H1 (cell line): ENCODE results near the gene SS18L1.

Experiments
- BRCA1 ChIP-seq: IDR thresholded peaks from 2 replicates; pipeline ENCODE4 v1.6.1; 2012; ENCODE audit warnings: low read depth, low read length, improper control_type of control experiment
- CEBPB ChIP-seq: IDR thresholded peaks from 2 replicates; pipeline ENCODE4 v1.6.1; 2012; ENCODE audit warnings: low read depth, low read length
- EZH2 ChIP-seq: fragments of 200-600 bp; sonication (generic); IDR thresholded peaks from 2 replicates; pipeline ENCODE4 v1.7.1; 2012; ENCODE audit warnings: low read depth, mild to moderate bottlenecking, moderate library complexity, low read length, inconsistent platforms; ENCODE audit not compliant: severe bottlenecking
- JUND ChIP-seq: IDR thresholded peaks from 2 replicates; pipeline ENCODE4 v1.6.1; 2011; ENCODE audit warnings: mild to moderate bottlenecking, improper control_type of control experiment, low read length
- NANOG ChIP-seq: IDR thresholded peaks from 2 replicates; pipeline ENCODE4 v1.6.1; 2011; ENCODE audit warnings: low read length, low read depth, mild to moderate bottlenecking, inconsistent platforms; ENCODE audit not compliant: insufficient read depth, poor library complexity, severe bottlenecking
- POLR2A ChIP-seq, 2 experiments: IDR thresholded peaks; 1 replicate in 1 of 2; 2 replicates in 1 of 2; pipeline ENCODE4 v1.6.1; 2011; ENCODE audit warnings: low read depth in 2 of 2, low read length in 2 of 2, mild to moderate bottlenecking in 2 of 2; ENCODE audit errors: control extremely low read depth in 1 of 2
- POLR2AphosphoS5 ChIP-seq: IDR thresholded peaks from 2 replicates; pipeline ENCODE4 v1.6.1; 2011; ENCODE audit warnings: low read depth, low read length
- RAD21 ChIP-seq, 2 experiments: IDR thresholded peaks in 1 of 2; conservative IDR thresholded peaks in 1 of 2; 2 replicates each; pipeline ENCODE4 v1.6.1; 2011; ENCODE audit warnings: low read depth in 2 of 2, low read length in 2 of 2, improper control_type of control experiment in 1 of 2, inconsistent platforms in 1 of 2, mild to moderate bottlenecking in 1 of 2, moderate library complexity in 1 of 2
- RBBP5 ChIP-seq: IDR thresholded peaks from 2 replicates; pipeline ENCODE4 v1.7.1; 2012; ENCODE audit warnings: low read depth, mild to moderate bottlenecking, inconsistent platforms, low read length, moderate library complexity, borderline replicate concordance
- RXRA ChIP-seq: IDR thresholded peaks from 2 replicates; pipeline ENCODE4 v1.6.1; 2011; ENCODE audit warnings: low read depth, mild to moderate bottlenecking, low read length, moderate library complexity; ENCODE audit not compliant: insufficient read depth
- SIRT6 ChIP-seq: IDR thresholded peaks from one replicate; pipeline ENCODE4 v1.7.1; 2012; ENCODE audit warnings: low read length, inconsistent platforms
- TF ChIP-seq, protein P1 (sequence below), 3 experiments: IDR thresholded peaks; 1 replicate in 2 of 3; 2 replicates in 1 of 3; pipeline versions ENCODE4 v1.5.1 to v1.6.1; 2011; ENCODE audit warnings: low read length in 3 of 3, mild to moderate bottlenecking in 3 of 3, inconsistent platforms in 2 of 3, low read depth in 1 of 3, moderate library complexity in 1 of 3; ENCODE audit not compliant: insufficient read depth in 1 of 3; ENCODE audit errors: control extremely low read depth in 1 of 3

DNA sequence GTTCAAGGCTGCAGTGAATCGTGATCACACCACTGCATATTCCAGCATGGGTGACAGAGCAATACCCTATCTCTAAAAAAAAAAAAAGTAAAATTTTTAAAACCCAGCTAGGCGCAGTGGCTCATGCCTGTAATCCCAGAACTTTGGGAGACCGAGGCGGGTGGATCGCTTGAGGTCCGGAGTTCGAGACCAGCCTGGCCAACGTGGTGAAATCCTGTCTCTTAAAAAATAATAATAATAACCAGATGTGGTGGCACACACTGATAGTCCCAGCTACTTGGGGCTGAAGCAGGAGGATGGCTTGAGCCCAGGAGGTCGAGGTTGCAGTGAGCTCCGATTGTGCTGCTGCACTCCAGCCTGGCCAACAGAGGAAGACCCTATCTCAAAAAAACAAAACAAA, 52.7 kb downstream of the SS18L1 start:
- TF ChIP-seq RXRA (no peak), EZH2 (no peak), SIRT6 (no peak), RBBP5 (no peak), POLR2A (IDR thresholded peaks at IDR 0.05; ENCODE audit: control extremely low read depth in 1 of 2, low read depth in 2 of 2, low read length in 2 of 2) (no peak), POLR2AphosphoS5 (no peak), CEBPB (no peak), BRCA1 (no peak), NANOG (no peak), JUND (no peak), RAD21 (IDR thresholded peaks at IDR 0.05 in 1 of 2, conservative IDR thresholded peaks at IDR 0.05 in 1 of 2; ENCODE audit: low read depth in 2 of 2, low read length in 2 of 2) (no peak)
- TF ChIP-seq, protein P1, sequence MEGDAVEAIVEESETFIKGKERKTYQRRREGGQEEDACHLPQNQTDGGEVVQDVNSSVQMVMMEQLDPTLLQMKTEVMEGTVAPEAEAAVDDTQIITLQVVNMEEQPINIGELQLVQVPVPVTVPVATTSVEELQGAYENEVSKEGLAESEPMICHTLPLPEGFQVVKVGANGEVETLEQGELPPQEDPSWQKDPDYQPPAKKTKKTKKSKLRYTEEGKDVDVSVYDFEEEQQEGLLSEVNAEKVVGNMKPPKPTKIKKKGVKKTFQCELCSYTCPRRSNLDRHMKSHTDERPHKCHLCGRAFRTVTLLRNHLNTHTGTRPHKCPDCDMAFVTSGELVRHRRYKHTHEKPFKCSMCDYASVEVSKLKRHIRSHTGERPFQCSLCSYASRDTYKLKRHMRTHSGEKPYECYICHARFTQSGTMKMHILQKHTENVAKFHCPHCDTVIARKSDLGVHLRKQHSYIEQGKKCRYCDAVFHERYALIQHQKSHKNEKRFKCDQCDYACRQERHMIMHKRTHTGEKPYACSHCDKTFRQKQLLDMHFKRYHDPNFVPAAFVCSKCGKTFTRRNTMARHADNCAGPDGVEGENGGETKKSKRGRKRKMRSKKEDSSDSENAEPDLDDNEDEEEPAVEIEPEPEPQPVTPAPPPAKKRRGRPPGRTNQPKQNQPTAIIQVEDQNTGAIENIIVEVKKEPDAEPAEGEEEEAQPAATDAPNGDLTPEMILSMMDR (IDR thresholded peaks at IDR 0.05; ENCODE audit: control extremely low read depth in 1 of 3, insufficient read depth in 1 of 3, low read depth in 1 of 3, low read length in 3 of 3) = no peak
